Astrocyte of the cerebellum (primary cell): ENCODE results near the gene MAML3.

Experiments used
- DNase-seq: peaks from one replicate; pipeline ENCODE4 v3.0.0-alpha.2; 2011; ENCODE audit warnings: low read depth
- H3K4me3 ChIP-seq: 2 replicates; pipeline ENCODE4 v1.5.1; 2011; ENCODE audit warnings: mild to moderate bottlenecking, low read depth, low read length, moderate library complexity
- in situ Hi-C: cut with HindIII; loops from 2 replicates; pipeline ENCODE4 v1.10.0; 2017; ENCODE audit warnings: low sequenced_read_pairs
- TF ChIP-seq, protein P1 (sequence below): IDR thresholded peaks from 2 replicates; pipeline ENCODE4 v1.5.1; 2012; ENCODE audit warnings: low read length, low read depth, moderate library complexity, mild to moderate bottlenecking; ENCODE audit errors: missing control alignments

Gene MAML3

DNA sequence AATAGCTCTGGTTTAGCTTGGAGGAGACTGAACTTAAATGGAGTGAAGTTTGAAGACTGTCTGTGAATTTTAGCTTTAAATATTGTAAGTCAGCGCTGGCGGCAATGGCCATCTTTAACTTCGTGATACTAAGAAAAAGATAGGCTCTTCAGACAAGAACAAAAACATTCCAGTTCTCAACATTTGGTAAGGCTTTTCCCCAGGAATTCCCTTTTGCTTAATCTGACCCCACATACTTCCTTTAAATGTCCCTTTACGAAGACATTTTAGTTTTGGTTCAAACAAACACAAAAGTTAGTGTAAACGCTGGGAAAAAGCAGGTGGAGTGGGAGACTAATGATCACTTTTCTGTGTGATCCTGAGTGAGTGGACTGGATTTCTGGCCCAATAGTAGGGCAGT is 106.2 kb downstream of the MAML3 start:
- in situ Hi-C loops = no loop called here
- no peak overlapping the region for H3K4me3 ChIP-seq
- no peak for DNase-seq
- TF ChIP-seq, protein P1, sequence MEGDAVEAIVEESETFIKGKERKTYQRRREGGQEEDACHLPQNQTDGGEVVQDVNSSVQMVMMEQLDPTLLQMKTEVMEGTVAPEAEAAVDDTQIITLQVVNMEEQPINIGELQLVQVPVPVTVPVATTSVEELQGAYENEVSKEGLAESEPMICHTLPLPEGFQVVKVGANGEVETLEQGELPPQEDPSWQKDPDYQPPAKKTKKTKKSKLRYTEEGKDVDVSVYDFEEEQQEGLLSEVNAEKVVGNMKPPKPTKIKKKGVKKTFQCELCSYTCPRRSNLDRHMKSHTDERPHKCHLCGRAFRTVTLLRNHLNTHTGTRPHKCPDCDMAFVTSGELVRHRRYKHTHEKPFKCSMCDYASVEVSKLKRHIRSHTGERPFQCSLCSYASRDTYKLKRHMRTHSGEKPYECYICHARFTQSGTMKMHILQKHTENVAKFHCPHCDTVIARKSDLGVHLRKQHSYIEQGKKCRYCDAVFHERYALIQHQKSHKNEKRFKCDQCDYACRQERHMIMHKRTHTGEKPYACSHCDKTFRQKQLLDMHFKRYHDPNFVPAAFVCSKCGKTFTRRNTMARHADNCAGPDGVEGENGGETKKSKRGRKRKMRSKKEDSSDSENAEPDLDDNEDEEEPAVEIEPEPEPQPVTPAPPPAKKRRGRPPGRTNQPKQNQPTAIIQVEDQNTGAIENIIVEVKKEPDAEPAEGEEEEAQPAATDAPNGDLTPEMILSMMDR = no peak

GRCh38 chr4:140047017-140047640 is 106.9 kb downstream of the MAML3 start:
- peak; percentile 19 for DNase-seq
- no peak overlapping the region for H3K4me3 ChIP-seq
- TF ChIP-seq, protein P1 = no peak
- in situ Hi-C loops = no loop called here

- in situ Hi-C loops = no loop called here
- DNase-seq = no peak
- TF ChIP-seq, protein P1 = no peak
- H3K4me3 ChIP-seq = no peak overlapping the region
These were observed 107.4 kb downstream of the MAML3 start for GRCh38 chr4:140046543-140046942.

GRCh38 chr4:140046016-140046415 is 108.0 kb downstream of the MAML3 start:
- DNase-seq = no peak
- in situ Hi-C loops = no loop called here
- TF ChIP-seq, protein P1 = no peak
- no peak overlapping the region for H3K4me3 ChIP-seq

DNA sequence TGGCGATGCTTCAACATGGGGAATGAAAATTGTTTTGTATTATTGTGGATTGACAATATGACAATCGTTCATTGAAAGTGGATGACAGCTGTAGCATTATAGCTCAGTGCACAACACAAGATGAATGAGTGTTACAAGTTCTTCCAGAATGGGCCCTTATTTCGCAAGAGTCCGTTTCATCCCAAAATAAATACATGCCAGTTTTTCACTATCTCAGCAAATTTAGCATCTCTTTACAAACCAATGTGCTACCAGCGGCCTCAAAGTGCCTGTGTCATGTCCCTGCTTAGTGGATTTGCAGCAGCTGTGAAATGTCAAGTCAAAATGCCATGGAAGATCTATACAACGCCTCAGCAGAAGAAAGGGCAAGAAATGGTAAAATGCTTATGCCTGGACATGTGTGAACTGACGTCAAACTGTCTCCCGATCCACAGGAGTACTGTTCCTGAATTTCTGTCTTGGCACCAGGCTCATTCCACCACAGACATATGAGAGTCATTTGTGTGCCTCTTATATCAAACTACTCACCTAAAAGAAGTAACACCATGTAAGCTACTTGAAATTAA is 109.6 kb downstream of the MAML3 start:
- H3K4me3 ChIP-seq = no peak overlapping the region
- DNase-seq = no peak
- in situ Hi-C loops = no loop called here
- TF ChIP-seq, protein P1 = no peak

- in situ Hi-C loops = no loop called here
- TF ChIP-seq, protein P1 = no peak
- H3K4me3 ChIP-seq = no peak overlapping the region
- DNase-seq = no peak
These were observed 111.3 kb downstream of the MAML3 start for GRCh38 chr4:140042634-140043033.
